ENCODE measurements around the gene YEATS4.

Gene YEATS4

GRCh38 chr12:69342421-69342820, 17.1 kb upstream of the YEATS4 start:
- DNase-seq (ENCODE audit: low read depth), result no peak
- in situ Hi-C loops (cut with HindIII; ENCODE audit: low sequenced_read_pairs), result no loop called here
- no peak overlapping the region for H3K4me3 ChIP-seq (ENCODE audit: low read depth, low read length)
- TF ChIP-seq, protein P1, sequence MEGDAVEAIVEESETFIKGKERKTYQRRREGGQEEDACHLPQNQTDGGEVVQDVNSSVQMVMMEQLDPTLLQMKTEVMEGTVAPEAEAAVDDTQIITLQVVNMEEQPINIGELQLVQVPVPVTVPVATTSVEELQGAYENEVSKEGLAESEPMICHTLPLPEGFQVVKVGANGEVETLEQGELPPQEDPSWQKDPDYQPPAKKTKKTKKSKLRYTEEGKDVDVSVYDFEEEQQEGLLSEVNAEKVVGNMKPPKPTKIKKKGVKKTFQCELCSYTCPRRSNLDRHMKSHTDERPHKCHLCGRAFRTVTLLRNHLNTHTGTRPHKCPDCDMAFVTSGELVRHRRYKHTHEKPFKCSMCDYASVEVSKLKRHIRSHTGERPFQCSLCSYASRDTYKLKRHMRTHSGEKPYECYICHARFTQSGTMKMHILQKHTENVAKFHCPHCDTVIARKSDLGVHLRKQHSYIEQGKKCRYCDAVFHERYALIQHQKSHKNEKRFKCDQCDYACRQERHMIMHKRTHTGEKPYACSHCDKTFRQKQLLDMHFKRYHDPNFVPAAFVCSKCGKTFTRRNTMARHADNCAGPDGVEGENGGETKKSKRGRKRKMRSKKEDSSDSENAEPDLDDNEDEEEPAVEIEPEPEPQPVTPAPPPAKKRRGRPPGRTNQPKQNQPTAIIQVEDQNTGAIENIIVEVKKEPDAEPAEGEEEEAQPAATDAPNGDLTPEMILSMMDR (IDR thresholded peaks at IDR 0.05; ENCODE audit: low read depth, low read length, missing control alignments), result no peak

GRCh38 chr12:69343357-69343756, 16.2 kb upstream of the YEATS4 start:
- TF ChIP-seq, protein P1 (IDR thresholded peaks at IDR 0.05; ENCODE audit: low read depth, low read length, missing control alignments), result no peak
- DNase-seq (ENCODE audit: low read depth), result no peak
- in situ Hi-C loops (cut with HindIII; ENCODE audit: low sequenced_read_pairs), result no loop called here

DNA sequence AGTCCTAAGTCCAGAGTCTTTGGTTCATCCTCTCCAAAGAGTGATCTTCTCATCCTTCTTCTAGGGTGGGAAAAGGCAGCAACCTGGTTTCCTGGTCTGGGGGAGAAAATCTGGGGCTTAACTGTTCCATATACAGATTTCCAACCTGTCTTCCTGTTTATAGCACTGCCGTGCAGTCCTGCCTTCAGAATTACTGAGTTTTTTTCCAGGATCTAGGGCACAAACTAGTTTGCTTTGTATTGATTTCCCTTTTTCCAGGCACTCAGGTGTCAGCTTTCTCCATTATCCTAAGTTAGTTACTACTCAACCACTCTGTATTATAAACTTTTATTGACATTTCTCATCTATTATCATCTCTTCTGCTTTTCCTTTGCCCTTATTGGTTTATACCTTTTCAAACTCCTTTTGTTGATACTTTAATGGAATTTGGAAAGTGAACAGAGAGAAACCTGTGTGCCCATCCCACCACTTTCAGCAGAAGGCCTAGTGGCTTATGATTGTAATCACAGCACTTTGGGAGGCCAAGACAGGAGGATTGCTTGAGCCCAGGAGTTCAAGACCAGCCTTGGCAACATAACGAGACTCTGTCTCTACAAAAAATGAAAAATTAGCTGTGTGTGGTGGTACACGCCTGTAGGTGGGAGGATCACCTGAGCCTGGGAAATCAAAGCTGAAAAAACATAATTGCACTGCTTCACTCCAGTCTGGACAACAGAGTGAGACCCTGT, 15.5 kb upstream of the YEATS4 start:
- DNase-seq (ENCODE audit: low read depth), result no peak
- TF ChIP-seq, protein P1 (IDR thresholded peaks at IDR 0.05; ENCODE audit: low read depth, low read length, missing control alignments), result no peak
- H3K4me3 ChIP-seq (ENCODE audit: low read depth, low read length), result no peak overlapping the region
- in situ Hi-C loops (cut with HindIII; ENCODE audit: low sequenced_read_pairs), result no loop called here

More at GRCh38 chr12:69343357-69343756, 16.2 kb upstream of the YEATS4 start:
- no peak overlapping the region for H3K4me3 ChIP-seq (ENCODE audit: low read depth, low read length)

GRCh38 chr12:69345077-69345476, 14.5 kb upstream of the YEATS4 start:
- in situ Hi-C loops (cut with HindIII; ENCODE audit: low sequenced_read_pairs), result no loop called here
- H3K4me3 ChIP-seq (ENCODE audit: low read depth, low read length), result no peak overlapping the region
- DNase-seq (ENCODE audit: low read depth), result no peak
- TF ChIP-seq, protein P1 (IDR thresholded peaks at IDR 0.05; ENCODE audit: low read depth, low read length, missing control alignments), result no peak

GRCh38 chr12:69345742-69346141, 13.8 kb upstream of the YEATS4 start:
- TF ChIP-seq, protein P1 (IDR thresholded peaks at IDR 0.05; ENCODE audit: low read depth, low read length, missing control alignments), result no peak
- no peak for DNase-seq (ENCODE audit: low read depth)
- no peak overlapping the region for H3K4me3 ChIP-seq (ENCODE audit: low read depth, low read length)
- in situ Hi-C loops (cut with HindIII; ENCODE audit: low sequenced_read_pairs), result no loop called here

DNA sequence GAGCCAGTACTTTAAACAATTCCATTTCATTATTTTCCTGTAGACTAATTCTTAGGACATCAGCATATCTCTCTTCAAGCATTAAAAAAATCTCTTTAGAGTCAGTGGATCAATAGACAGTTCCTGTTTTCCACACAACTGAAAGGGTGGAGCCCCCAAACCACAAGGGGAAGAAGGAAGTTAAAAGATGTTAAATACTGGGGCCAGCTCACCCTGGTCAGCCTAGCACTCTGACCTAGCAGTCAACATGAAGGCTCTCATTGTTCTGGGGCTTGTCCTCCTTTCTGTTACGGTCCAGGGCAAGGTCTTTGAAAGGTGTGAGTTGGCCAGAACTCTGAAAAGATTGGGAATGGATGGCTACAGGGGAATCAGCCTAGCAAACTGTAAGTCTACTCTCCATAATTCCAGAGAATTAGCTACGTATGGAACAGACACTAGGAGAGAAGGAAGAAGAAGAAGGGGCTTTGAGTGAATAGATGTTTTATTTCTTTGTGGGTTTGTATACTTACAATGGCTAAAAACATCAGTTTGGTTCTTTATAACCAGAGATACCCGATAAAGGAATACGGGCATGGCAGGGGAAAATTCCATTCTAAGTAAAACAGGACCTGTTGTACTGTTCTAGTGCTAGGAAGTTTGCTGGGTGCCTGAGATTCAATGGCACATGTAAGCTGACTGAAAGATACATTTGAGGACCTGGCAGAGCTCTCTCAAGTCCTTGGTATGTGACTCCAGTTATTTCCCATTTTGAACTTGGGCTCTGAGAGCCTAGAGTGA, 11.2 kb upstream of the YEATS4 start, which contains the start of gene LYZ:
TSS of gene LYZ (plus strand) at position 220 of the 777 bp plus-strand sequence. CDS start at position 248, 28 bp downstream.
- in situ Hi-C loops (cut with HindIII; ENCODE audit: low sequenced_read_pairs), result no loop called here
- H3K4me3 ChIP-seq (ENCODE audit: low read depth, low read length), result no peak within 1 kb of the TSS
- TF ChIP-seq, protein P1 (IDR thresholded peaks at IDR 0.05; ENCODE audit: low read depth, low read length, missing control alignments), result no peak
- no peak for DNase-seq (ENCODE audit: low read depth)
